Tibial nerve (tissue), 4 donors: ENCODE data around the gene MYMK.

ENCODE experiments used
- CTCF ChIP-seq, 5 experiments: fragments of 200-600 bp in 3 of 5; fragments of 450-650 bp in 2 of 5; sonication (generic) in 3 of 5; IDR thresholded peaks; one replicate each; pipeline ENCODE4 v1.5.1; 2016 to 2019; ENCODE audit warnings: antibody characterized with exemption in 5 of 5, mild to moderate bottlenecking in 3 of 5, moderate library complexity in 2 of 5
- EP300 ChIP-seq, 2 donors: sonication (generic); formaldehyde crosslinking; IDR thresholded peaks; one replicate each; pipeline ENCODE4 v1.6.1; 2017; ENCODE audit warnings: antibody characterized with exemption in 2 of 2, mild to moderate bottlenecking in 1 of 2
- POLR2A ChIP-seq, 2 donors: fragments of 450-650 bp; IDR thresholded peaks; one replicate each; pipeline ENCODE4 v1.6.1; 2017; ENCODE audit warnings: antibody characterized with exemption in 2 of 2, mild to moderate bottlenecking in 2 of 2, moderate library complexity in 2 of 2

GRCh38 chr9:133507246-133507965 lies 17.4 kb downstream of the MYMK start:
- TF ChIP-seq CTCF (IDR thresholded peaks at IDR 0.05) (no peak), EP300 (IDR thresholded peaks at IDR 0.05) (no peak), POLR2A (IDR thresholded peaks at IDR 0.05) (no peak)
